ENCODE results near the gene IER2. TPM values are rescaled to one million over a fixed set of nuclear protein-coding genes. Genes with fewer than 3 reads are reported as not detected.
A peak's percentile ranks its signal among the peaks of the same experiment; 100 is the strongest.
"Not testable (repeated sequence)": the region's sequence is repeated elsewhere in the genome, so short reads cannot be mapped to it uniquely, and the experiment has no call there.

The IER2 gene
- total and polyA plus RNA-seq, 8 donors: 32.4 to 179 (median 41.1) TPM

DNA sequence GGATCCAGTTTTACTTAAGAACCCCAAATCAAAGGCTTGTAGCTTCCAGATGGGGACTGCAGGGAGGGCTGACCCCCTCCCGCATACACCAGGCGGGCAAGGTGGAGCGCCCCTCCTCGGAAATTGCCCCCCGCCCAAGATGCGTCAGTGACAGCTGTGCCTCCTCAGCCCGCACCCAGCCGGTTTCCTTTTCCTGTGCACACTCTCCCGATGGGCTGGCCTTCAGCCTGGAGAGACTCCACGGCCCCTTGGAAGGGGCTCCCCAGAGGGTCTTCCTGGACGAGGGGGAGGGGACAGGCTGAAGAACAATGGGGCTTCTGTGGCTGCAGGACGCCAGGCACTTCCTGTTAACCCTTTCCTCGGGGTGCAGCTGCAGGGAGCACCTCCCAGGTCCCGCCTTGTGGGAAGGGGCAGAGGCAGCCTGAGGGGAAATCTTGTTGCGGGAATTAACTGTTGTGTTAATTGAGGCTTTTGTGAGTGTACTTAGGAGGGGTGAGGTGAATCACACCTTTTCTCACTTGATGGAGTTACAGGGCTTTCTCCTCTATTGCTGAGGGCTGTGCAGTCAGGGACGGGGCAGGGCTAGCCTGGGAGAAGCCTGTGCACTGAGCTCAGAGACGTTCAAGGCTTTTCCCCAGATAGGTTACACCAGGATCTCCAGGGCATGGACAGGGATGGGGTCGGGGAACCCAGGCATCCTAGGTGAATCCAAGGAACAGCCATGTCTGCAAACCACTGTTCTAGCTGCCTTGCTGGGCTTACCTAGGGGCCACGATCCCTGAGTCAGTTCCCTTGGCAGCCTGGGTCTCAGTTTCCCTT is 14.3 kb downstream of the IER2 start:
- Histone ChIP-seq H3K4me1 (peaks cover 16 to 28% (median 20%) of the 10 kb centered on the region in 3 donors), H3K9me3 (no peaks in the 10 kb centered on the region), H3K4me3 (peak overlapping the region in 2 of 4 donors; percentile 21 to 33), H3K27me3 (no peaks in the 10 kb centered on the region), H3K36me3 (no peaks in the 10 kb centered on the region), H3K27ac (peak overlapping the region; percentile 90 to 97 (median 94))
- WGBS, 2 donors: 36 to 37% methylated on average over 19 of the region's 19 CpGs
- FAIRE-seq: no peak
- TF ChIP-seq, protein P1, sequence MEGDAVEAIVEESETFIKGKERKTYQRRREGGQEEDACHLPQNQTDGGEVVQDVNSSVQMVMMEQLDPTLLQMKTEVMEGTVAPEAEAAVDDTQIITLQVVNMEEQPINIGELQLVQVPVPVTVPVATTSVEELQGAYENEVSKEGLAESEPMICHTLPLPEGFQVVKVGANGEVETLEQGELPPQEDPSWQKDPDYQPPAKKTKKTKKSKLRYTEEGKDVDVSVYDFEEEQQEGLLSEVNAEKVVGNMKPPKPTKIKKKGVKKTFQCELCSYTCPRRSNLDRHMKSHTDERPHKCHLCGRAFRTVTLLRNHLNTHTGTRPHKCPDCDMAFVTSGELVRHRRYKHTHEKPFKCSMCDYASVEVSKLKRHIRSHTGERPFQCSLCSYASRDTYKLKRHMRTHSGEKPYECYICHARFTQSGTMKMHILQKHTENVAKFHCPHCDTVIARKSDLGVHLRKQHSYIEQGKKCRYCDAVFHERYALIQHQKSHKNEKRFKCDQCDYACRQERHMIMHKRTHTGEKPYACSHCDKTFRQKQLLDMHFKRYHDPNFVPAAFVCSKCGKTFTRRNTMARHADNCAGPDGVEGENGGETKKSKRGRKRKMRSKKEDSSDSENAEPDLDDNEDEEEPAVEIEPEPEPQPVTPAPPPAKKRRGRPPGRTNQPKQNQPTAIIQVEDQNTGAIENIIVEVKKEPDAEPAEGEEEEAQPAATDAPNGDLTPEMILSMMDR (IDR thresholded peaks at IDR 0.05): no peak
- peak in 5 of 6 donors; percentile 62 to 78 (median 68) for DNase-seq
- ATAC-seq: peak in 1 of 4 donors; percentile 0
- intact Hi-C loops (cut with DNase I): no loop called here

DNA sequence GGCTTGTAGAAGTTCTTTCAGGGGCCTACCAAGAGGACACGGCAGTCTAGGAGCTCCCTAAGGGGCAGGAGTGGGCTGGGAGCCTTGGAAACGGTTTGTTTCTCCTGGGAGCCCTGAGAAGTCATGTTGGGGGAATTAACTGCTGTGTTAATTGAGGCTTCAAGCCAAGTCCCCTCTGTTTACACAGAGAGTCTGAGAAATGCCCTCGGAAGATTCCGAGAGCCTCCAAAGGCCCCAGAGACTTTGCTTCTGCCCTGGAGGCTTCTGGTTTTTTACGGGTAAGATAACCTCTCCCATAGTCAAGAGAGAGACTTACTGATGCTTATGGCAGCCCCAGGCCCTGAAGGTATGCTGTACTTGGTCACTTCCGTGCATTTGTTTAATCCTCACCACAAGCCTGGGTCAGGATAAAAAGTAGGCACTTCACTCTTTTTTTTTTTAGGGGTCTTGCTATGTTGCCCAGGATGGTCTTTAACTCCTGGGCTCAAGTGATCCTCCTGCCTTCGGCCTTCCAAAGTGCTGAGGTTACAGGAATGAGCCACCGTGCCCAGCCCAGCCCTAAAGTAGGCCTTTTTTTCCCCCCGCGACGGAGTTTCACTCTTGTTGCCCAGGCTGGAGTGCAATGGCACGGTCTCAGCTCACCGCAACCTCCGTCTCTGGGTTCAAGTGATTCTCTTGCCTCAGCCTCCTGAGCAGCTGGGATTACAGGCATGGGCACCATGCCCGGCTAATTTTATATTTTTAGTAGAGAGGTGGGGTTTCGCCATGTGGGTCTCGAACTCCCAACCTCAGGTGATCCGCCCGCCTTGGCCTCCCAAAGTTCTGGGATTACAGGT is 15.2 kb downstream of the IER2 start:
- Histone ChIP-seq H3K36me3 (no peaks in the 10 kb centered on the region), H3K27me3 (no peaks in the 10 kb centered on the region), H3K9me3 (no peaks in the 10 kb centered on the region), H3K4me1 (peaks cover 16 to 28% (median 20%) of the 10 kb centered on the region in 3 donors), H3K27ac (peak overlapping the region; percentile 90 to 97 (median 94)), H3K4me3 (no peak overlapping the region)
- TF ChIP-seq, protein P1 (IDR thresholded peaks at IDR 0.05): no peak
- no peak for FAIRE-seq
- WGBS, 2 donors: 86 to 87% methylated on average over 19 of the region's 19 CpGs
- no peak for DNase-seq
- intact Hi-C loops (cut with DNase I): no loop called here
- ATAC-seq: no peak

DNA sequence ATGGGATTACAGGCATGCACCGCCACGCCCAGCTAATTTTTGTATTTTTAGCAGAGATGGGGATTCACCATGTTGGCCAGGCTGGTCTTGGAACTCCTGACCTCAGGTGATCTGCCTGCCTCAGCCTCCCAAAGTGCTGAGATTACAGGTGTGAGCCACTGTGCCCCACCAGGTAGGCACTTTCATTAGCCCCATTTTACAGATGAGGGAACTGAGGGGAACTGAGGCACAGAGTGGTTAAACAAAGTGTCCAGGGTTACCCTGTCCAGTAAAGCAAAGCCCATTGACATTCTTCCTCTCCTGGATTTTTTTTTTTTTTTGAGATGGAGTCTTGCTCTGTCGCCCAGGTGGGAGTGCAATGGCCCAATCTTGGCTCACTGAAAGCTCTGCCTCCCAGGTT is 15.9 kb downstream of the IER2 start:
- H3K4me3 ChIP-seq; intact Hi-C loops (cut with DNase I); FAIRE-seq; H3K27me3 ChIP-seq; ATAC-seq; DNase-seq; H3K9me3 ChIP-seq; H3K36me3 ChIP-seq: not testable (repeated sequence)
- peak overlapping the region in 2 of 4 donors; percentile 84 to 90 for H3K27ac ChIP-seq
- 92 to 93% methylated on average over 3 of the region's 3 CpGs for WGBS, 2 donors
- H3K4me1 ChIP-seq: peaks cover 16 to 26% (median 20%) of the 10 kb centered on the region in 3 donors

DNA sequence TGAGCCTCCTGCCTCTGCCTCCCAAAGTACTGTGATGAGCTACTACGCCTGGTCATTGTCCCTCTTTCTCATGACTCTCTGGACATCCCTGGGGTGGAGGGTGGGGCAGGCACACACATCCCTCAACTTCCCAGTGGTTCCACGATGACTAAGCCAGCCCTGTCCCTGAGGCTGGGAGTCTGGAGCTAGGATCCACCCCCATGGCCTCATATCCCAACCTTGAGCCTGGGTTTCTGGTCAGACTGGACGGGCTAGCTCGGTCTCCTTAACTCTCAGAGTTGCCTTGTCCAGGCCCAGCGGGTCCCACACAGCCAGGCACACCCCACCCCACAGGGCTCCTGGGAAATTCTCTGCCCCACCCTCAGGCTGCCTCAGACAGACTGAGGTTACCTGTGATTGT is 19.6 kb downstream of the IER2 start:
- TF ChIP-seq, protein P1 (IDR thresholded peaks at IDR 0.05): no peak
- WGBS, 2 donors: 40% methylated on average over 5 of the region's 5 CpGs
- FAIRE-seq (no peak), DNase-seq (peak in 1 of 6 donors; percentile 48), ATAC-seq (peak in 2 of 4 donors; percentile 5 to 42)
- intact Hi-C loops (cut with DNase I): no loop called here
- Histone ChIP-seq H3K27ac (peak overlapping the region in 2 of 4 donors; percentile 38 to 57), H3K4me3 (no peak overlapping the region), H3K4me1 (peaks cover 6 to 16% (median 12%) of the 10 kb centered on the region in 3 donors), H3K36me3 (no peaks in the 10 kb centered on the region), H3K27me3 (no peaks in the 10 kb centered on the region), H3K9me3 (no peaks in the 10 kb centered on the region)

DNA sequence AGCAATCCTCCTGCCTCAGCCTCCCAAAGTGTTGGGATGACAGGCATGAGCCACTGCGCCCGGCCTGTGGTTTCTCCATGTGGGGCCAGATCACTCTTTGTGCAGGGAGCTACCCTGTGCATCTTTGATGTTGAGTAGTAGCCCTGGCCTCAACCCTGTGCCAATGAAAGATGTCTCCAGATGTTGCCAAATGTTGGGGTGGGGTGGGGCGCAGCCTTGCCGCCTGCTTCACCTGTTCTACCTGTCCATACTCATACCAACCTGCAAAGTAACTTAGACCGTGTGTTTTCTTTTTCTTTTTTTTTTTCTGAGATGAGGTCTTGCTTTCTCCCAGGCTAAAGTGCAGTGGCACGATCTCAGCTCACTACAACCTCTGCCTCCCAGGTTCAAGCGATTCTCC is 20.9 kb downstream of the IER2 start:
- peaks cover 6 to 16% (median 6%) of the 10 kb centered on the region in 3 donors for H3K4me1 ChIP-seq
- TF ChIP-seq, protein P1 (IDR thresholded peaks at IDR 0.05): no peak
- intact Hi-C loops (cut with DNase I): no loop called here
- no peaks in the 10 kb centered on the region for H3K27me3 ChIP-seq
- no peak overlapping the region for H3K4me3 ChIP-seq
- H3K36me3 ChIP-seq: no peaks in the 10 kb centered on the region
- DNase-seq (no peak), ATAC-seq (no peak), FAIRE-seq (no peak)
- H3K27ac ChIP-seq: no peak overlapping the region
- 93 to 99% methylated on average over 7 of the region's 7 CpGs for WGBS, 2 donors
- H3K9me3 ChIP-seq: no peaks in the 10 kb centered on the region

Measured in pancreas (tissue), 10 donors.